Liver (tissue), 3 donors: ENCODE results near the gene CPNE9.

Experiments
- NR2F2 ChIP-seq: IDR thresholded peaks from 2 replicates; pipeline ENCODE4 v1.6.1; 2016; ENCODE audit warnings: antibody characterized with exemption
- SP1 ChIP-seq: IDR thresholded peaks from 2 replicates; pipeline ENCODE4 v1.6.1; 2018; ENCODE audit warnings: antibody characterized with exemption, mild to moderate bottlenecking
- TF ChIP-seq, protein P1 (sequence below): IDR thresholded peaks from 2 replicates; pipeline ENCODE4 v1.6.1; 2016; ENCODE audit warnings: antibody characterized with exemption
- TF ChIP-seq, protein P2 (sequence below): IDR thresholded peaks from 2 replicates; pipeline ENCODE4 v1.6.1; 2016; ENCODE audit warnings: antibody characterized with exemption
- TF ChIP-seq, protein P3 (sequence below): fragments of 150-350 bp; IDR thresholded peaks from 2 replicates; pipeline ENCODE4 v1.5.1; 2017; ENCODE audit warnings: improper control_type of control experiment, low read depth, low read length; ENCODE audit not compliant: missing input control
- donor health status: healthy.
- donor health status: healthy.

DNA sequence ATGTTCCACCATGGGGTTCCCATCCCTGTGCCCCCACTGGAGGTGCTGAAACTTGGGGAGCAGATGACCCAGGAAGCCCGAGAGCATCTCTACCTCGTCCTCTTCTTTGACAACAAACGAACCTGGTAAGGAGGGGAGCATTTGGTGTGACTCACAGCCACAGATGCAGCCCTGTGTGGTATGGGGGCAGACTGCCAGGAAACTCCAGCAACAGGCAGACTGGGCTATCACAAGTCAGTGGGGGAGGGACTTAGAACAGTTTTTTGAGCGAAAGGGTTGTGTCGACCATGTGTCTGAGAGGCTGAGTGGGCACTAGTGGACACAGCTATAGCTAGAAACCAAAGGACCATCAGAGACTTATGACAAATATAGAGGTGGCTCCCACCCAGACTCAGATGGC lies 42.7 kb downstream of the CPNE9 start:
- TF ChIP-seq, protein P1, sequence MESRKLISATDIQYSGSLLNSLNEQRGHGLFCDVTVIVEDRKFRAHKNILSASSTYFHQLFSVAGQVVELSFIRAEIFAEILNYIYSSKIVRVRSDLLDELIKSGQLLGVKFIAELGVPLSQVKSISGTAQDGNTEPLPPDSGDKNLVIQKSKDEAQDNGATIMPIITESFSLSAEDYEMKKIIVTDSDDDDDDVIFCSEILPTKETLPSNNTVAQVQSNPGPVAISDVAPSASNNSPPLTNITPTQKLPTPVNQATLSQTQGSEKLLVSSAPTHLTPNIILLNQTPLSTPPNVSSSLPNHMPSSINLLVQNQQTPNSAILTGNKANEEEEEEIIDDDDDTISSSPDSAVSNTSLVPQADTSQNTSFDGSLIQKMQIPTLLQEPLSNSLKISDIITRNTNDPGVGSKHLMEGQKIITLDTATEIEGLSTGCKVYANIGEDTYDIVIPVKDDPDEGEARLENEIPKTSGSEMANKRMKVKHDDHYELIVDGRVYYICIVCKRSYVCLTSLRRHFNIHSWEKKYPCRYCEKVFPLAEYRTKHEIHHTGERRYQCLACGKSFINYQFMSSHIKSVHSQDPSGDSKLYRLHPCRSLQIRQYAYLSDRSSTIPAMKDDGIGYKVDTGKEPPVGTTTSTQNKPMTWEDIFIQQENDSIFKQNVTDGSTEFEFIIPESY, result no peak
- no peak for TF ChIP-seq SP1
- TF ChIP-seq, protein P2, sequence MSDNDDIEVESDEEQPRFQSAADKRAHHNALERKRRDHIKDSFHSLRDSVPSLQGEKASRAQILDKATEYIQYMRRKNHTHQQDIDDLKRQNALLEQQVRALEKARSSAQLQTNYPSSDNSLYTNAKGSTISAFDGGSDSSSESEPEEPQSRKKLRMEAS, result no peak
- TF ChIP-seq NR2F2, result no peak
- TF ChIP-seq, protein P3, sequence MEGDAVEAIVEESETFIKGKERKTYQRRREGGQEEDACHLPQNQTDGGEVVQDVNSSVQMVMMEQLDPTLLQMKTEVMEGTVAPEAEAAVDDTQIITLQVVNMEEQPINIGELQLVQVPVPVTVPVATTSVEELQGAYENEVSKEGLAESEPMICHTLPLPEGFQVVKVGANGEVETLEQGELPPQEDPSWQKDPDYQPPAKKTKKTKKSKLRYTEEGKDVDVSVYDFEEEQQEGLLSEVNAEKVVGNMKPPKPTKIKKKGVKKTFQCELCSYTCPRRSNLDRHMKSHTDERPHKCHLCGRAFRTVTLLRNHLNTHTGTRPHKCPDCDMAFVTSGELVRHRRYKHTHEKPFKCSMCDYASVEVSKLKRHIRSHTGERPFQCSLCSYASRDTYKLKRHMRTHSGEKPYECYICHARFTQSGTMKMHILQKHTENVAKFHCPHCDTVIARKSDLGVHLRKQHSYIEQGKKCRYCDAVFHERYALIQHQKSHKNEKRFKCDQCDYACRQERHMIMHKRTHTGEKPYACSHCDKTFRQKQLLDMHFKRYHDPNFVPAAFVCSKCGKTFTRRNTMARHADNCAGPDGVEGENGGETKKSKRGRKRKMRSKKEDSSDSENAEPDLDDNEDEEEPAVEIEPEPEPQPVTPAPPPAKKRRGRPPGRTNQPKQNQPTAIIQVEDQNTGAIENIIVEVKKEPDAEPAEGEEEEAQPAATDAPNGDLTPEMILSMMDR, result no peak
